Measurements from ENCODE around the gene CCDC192.

Gene CCDC192

DNA sequence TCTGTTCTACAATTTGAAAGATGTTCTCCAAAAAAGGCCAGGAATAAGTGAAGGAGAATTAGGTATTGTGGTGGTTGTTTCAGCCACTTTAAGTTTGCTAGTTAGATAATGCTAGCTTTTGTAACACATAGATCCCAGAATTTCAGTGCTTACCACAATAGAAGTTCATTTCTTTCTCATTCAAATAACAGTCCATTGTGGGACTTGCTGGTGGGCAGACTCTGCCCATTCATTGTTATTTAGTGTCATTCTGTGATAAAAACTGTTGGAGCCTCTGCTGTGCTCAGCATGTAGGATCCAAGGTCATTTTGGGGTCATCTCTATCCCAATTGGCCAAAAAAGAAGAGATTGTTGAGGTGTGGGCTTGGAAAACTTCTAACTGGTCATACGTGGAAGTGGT is 106.8 kb downstream of the CCDC192 start:
- TF ChIP-seq EZH2phosphoT487 (IDR thresholded peaks at IDR 0.05; ENCODE audit: borderline replicate concordance, low read length), result no peak
- no peak for TF ChIP-seq CTCF (IDR thresholded peaks at IDR 0.05; ENCODE audit: low read depth, low read length, poor library complexity, severe bottlenecking)
- Histone ChIP-seq H3K4me1 (ENCODE audit: control insufficient read depth, low read length) (peaks cover 7% of the 10 kb centered on the region; the same call in 1 of the 2 replicates), H4K20me1 (ENCODE audit: control insufficient read depth, insufficient read depth, low read depth, low read length) (no peaks in the 10 kb centered on the region), H3K4me3 (ENCODE audit: low read length) (no peak overlapping the region), H3K9me3 (ENCODE audit: control insufficient read depth, insufficient read depth, low read length) (no peaks in the 10 kb centered on the region), H3K27ac (ENCODE audit: low read depth, low read length) (no peak overlapping the region), H3K27me3 (ENCODE audit: control insufficient read depth, low read length) (no peaks in the 10 kb centered on the region), H3K9me2 (replicated peaks; ENCODE audit: control insufficient read depth, low read length) (no peaks in the 10 kb centered on the region), H3K36me3 (ENCODE audit: control insufficient read depth, low read length) (no peaks in the 10 kb centered on the region), H3K4me2 (ENCODE audit: low read length) (no peak overlapping the region), H3K79me2 (ENCODE audit: control insufficient read depth, low read length) (no peaks in the 10 kb centered on the region), H3F3A (ENCODE audit: control insufficient read depth, insufficient read depth) (no peaks in the 10 kb centered on the region)

DNA sequence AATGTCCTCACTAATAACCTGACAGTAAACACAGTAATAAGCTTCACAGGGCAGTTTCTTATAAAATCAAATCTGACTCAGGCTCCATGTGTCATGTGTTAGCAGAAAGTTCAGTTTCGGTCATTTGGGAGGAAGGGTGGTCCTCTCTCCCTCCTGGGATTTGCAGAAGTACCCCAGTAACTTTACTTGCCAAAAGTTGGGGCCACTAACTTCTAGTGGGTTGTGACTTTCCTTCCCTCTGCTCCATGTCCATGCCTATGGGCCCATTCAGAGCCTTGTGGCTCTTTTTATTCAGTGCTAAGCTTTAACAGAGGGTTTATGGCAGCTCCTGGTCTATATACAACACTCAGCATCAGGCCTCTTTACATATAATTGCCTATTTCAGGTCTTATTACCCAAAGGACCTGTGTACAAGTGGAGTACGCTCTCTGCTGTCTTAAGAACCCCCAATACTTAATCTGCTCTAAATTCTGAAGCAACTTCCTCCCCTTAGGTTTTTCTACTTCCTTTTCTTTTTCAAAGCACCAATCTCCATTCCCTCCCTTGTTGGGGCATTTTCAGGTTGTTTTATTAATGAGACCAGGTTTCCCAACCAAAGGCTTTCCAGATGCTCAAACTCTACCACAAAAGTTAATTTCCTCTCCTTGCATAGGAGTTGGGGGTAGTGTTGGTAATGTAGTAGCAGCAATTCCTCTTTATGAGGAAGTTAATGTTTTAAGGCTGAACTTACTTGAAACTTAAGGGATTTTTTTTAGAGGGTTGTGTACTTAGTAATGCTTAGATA is 107.7 kb downstream of the CCDC192 start:
- Histone ChIP-seq H3K27me3 (ENCODE audit: control insufficient read depth, low read length) (no peaks in the 10 kb centered on the region), H4K20me1 (ENCODE audit: control insufficient read depth, insufficient read depth, low read depth, low read length) (no peaks in the 10 kb centered on the region), H3K4me1 (ENCODE audit: control insufficient read depth, low read length) (peaks cover 7% of the 10 kb centered on the region; the same call in 1 of the 2 replicates), H3K27ac (ENCODE audit: low read depth, low read length) (no peak overlapping the region), H3K36me3 (ENCODE audit: control insufficient read depth, low read length) (no peaks in the 10 kb centered on the region), H3K9me3 (ENCODE audit: control insufficient read depth, insufficient read depth, low read length) (no peaks in the 10 kb centered on the region), H3K4me2 (ENCODE audit: low read length) (no peak overlapping the region), H3K4me3 (ENCODE audit: low read length) (no peak overlapping the region), H3K9me2 (replicated peaks; ENCODE audit: control insufficient read depth, low read length) (no peaks in the 10 kb centered on the region), H3K79me2 (ENCODE audit: control insufficient read depth, low read length) (no peaks in the 10 kb centered on the region), H3F3A (ENCODE audit: control insufficient read depth, insufficient read depth) (no peaks in the 10 kb centered on the region)
- TF ChIP-seq EZH2phosphoT487 (IDR thresholded peaks at IDR 0.05; ENCODE audit: borderline replicate concordance, low read length) (no peak), CTCF (IDR thresholded peaks at IDR 0.05; ENCODE audit: low read depth, low read length, poor library complexity, severe bottlenecking) (no peak)

DNA sequence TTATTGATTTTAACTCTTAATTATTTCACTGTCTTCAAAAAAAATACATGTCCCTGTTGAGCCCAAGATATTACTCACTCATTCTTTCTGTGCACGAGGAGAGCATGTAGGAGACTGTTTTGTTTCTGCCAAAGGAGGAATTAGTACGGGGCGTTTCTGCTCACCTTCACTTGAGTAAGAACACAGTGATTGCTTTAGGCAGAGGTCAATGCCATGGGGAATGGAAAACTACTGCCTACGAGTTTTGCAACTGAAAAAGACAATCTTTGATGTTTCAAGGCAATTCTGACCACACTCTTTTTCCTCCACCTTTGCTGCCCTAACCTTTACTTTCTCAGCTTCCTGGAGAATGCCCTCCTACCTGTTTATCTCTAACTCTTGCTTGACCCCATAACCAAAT is 109.4 kb downstream of the CCDC192 start:
- Histone ChIP-seq H3F3A (ENCODE audit: control insufficient read depth, insufficient read depth) (no peaks in the 10 kb centered on the region), H4K20me1 (ENCODE audit: control insufficient read depth, insufficient read depth, low read depth, low read length) (no peaks in the 10 kb centered on the region), H3K36me3 (ENCODE audit: control insufficient read depth, low read length) (no peaks in the 10 kb centered on the region), H3K9me3 (ENCODE audit: control insufficient read depth, insufficient read depth, low read length) (no peaks in the 10 kb centered on the region), H3K79me2 (ENCODE audit: control insufficient read depth, low read length) (no peaks in the 10 kb centered on the region), H3K4me2 (ENCODE audit: low read length) (no peak overlapping the region), H3K4me1 (ENCODE audit: control insufficient read depth, low read length) (peaks cover 7% of the 10 kb centered on the region; the same call in 1 of the 2 replicates), H3K9me2 (replicated peaks; ENCODE audit: control insufficient read depth, low read length) (no peaks in the 10 kb centered on the region), H3K27ac (ENCODE audit: low read depth, low read length) (no peak overlapping the region), H3K27me3 (ENCODE audit: control insufficient read depth, low read length) (no peaks in the 10 kb centered on the region), H3K4me3 (ENCODE audit: low read length) (no peak overlapping the region)
- no peak for TF ChIP-seq CTCF (IDR thresholded peaks at IDR 0.05; ENCODE audit: low read depth, low read length, poor library complexity, severe bottlenecking)
- TF ChIP-seq EZH2phosphoT487 (IDR thresholded peaks at IDR 0.05; ENCODE audit: borderline replicate concordance, low read length), result no peak
